Measurements from ENCODE around the gene RASGRF2. TPM values are rescaled to one million over a fixed set of nuclear protein-coding genes. Genes with fewer than 3 reads are reported as not detected.
"Not testable (repeated sequence)": the region's sequence is repeated elsewhere in the genome, so short reads cannot be mapped to it uniquely, and the experiment has no call there.

The RASGRF2 gene
- total and polyA plus RNA-seq, 9 of the 15 experiments (the other 6 are each of a cell fraction or from before 2014, with no cell fraction given) = 0.01 to 0.22 (median 0.08) TPM; not detected in 2

DNA sequence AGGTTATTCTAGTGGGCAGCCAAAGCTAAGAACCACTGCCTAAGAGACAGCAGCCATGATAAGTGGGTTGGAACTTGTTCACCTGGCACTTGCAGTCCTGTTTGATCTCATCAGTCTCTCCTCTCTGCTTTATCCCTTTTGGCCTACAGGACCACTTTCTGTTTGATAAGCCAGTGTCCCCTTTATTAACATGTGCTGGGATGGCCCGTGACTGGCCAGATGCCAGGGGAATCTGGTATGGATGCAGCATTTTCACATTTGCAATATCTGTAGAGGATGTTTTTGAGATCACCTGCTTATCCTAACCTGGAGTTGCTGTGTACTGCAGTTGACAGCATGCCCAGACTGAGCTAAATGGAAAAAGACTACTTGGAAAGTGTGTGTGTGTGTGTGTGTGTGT lies 296.6 kb downstream of the RASGRF2 start (continued):
- TF ChIP-seq, protein P1, sequence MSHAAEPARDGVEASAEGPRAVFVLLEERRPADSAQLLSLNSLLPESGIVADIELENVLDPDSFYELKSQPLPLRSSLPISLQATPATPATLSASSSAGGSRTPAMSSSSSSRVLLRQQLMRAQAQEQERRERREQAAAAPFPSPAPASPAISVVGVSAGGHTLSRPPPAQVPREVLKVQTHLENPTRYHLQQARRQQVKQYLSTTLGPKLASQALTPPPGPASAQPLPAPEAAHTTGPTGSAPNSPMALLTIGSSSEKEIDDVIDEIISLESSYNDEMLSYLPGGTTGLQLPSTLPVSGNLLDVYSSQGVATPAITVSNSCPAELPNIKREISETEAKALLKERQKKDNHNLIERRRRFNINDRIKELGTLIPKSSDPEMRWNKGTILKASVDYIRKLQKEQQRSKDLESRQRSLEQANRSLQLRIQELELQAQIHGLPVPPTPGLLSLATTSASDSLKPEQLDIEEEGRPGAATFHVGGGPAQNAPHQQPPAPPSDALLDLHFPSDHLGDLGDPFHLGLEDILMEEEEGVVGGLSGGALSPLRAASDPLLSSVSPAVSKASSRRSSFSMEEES (CRISPR knock-in tag; IDR thresholded peaks at IDR 0.05) = no peak
- TF ChIP-seq ZNF644 (tag; IDR thresholded peaks at IDR 0.05; ENCODE audit: low read depth) (no peak), MBD2 (IDR thresholded peaks at IDR 0.05; ENCODE audit: borderline replicate concordance, low read depth) (no peak), ZNF212 (CRISPR knock-in tag; IDR thresholded peaks at IDR 0.05) (no peak), ZNF316 (IDR thresholded peaks at IDR 0.05) (no peak), STAG1 (CRISPR knock-in tag; IDR thresholded peaks at IDR 0.05; ENCODE audit: borderline replicate concordance) (no peak), ZNF124 (CRISPR knock-in tag; IDR thresholded peaks at IDR 0.05) (no peak), NFIC (IDR thresholded peaks at IDR 0.05) (no peak)

DNA sequence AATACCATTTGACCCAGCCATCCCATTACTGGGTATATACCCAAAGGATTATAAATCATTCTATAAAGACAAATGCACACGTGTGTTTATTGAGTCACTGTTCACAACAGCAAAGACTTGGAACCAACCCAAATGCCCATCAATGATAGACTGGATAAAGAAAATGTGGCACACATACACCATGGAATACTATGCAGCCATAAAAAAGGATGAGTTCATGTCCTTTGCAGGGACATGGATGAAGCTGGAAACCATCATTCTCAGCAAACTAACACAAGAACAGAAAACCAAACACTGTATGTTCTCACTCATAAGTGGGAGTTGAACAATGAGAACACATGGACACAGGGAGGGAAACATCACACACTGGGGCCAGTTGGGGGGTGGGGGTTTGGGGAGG lies 302.6 kb downstream of the RASGRF2 start:
- H3K9me3 ChIP-seq (replicated peaks; ENCODE audit: control insufficient read depth, insufficient read depth, low read depth, low read length); in situ Hi-C loops (cut with MboI); DNase-seq (ENCODE audit: extremely low read depth in 1 of 4, low spot score in 3 of 4); POLR2A ChIA-PET; H3K27ac ChIP-seq (ENCODE audit: extremely low read depth, low read depth, low read length); FAIRE-seq; intact Hi-C loops (cut with micrococcal nuclease); H3K9me1 ChIP-seq (ENCODE audit: control insufficient read depth, insufficient read depth, low read length); H3K79me2 ChIP-seq (ENCODE audit: control insufficient read depth, insufficient read depth, low read length); H3K9ac ChIP-seq (ENCODE audit: insufficient read depth in 1 of 2, low read depth in 2 of 2, low read length in 2 of 2); H4K20me1 ChIP-seq (replicated peaks; ENCODE audit: control insufficient read depth, insufficient read depth, low read length); ATAC-seq; H3K36me3 ChIP-seq (ENCODE audit: control insufficient read depth, insufficient read depth, low read length); H3K4me1 ChIP-seq (replicated peaks in 1 of 2; ENCODE audit: control insufficient read depth in 2 of 2, insufficient read depth in 2 of 2, low read length in 2 of 2); H3K4me2 ChIP-seq (ENCODE audit: insufficient read depth, low read length); BruUV-seq (replicated peaks); H3K4me3 ChIP-seq; H2AFZ ChIP-seq (ENCODE audit: low read depth, low read length); CTCF ChIA-PET (ENCODE audit: low intra/inter-chr PET ratio); H3K27me3 ChIP-seq (ENCODE audit: control insufficient read depth in 2 of 2, insufficient read depth in 2 of 2, low read length in 2 of 2): not testable (repeated sequence)
- 23% methylated on average over 1 of the region's 1 CpG for WGBS (ENCODE audit: insufficient coverage, low coverage, missing lambda C conversion rate)

Measured in K562 (cell line).